Osteocyte (in vitro differentiated cells): ENCODE measurements around the gene USF2. TPM values are rescaled to one million over a fixed set of nuclear protein-coding genes. Genes with fewer than 3 reads are reported as not detected.

Experiments used
- DNase-seq: peaks from one replicate; pipeline ENCODE4 v3.0.0; 2021; ENCODE audit warnings: mixed read lengths; ENCODE audit not compliant: unreplicated experiment; ENCODE audit errors: extremely low spot score
- H3K27ac Mint-ChIP-seq: one replicate; pipeline ENCODE4 v1.8.0; 2021; ENCODE audit warnings: mild to moderate bottlenecking, mixed read lengths; ENCODE audit not compliant: unreplicated experiment
- H3K27me3 Mint-ChIP-seq: one replicate; pipeline ENCODE4 v1.8.0; 2021; ENCODE audit warnings: mixed read lengths; ENCODE audit not compliant: unreplicated experiment
- H3K36me3 Mint-ChIP-seq: one replicate; pipeline ENCODE4 v1.8.0; 2021; ENCODE audit warnings: mixed read lengths; ENCODE audit not compliant: unreplicated experiment
- H3K4me1 Mint-ChIP-seq: one replicate; pipeline ENCODE4 v1.8.0; 2021; ENCODE audit warnings: mixed read lengths; ENCODE audit not compliant: unreplicated experiment
- H3K4me3 Mint-ChIP-seq: one replicate; pipeline ENCODE4 v1.8.0; 2021; ENCODE audit warnings: mild to moderate bottlenecking, moderate library complexity, mixed read lengths; ENCODE audit not compliant: unreplicated experiment
- H3K9me3 Mint-ChIP-seq: one replicate; pipeline ENCODE4 v1.8.0; 2021; ENCODE audit warnings: mixed read lengths; ENCODE audit not compliant: unreplicated experiment
- total RNA-seq: library from RNA; stranded (reverse); gene quantifications from 2 replicates; pipeline ENCODE4 v1.2.1, GENCODE V29; 2021
- TF ChIP-seq, protein P1 (sequence below): fragments of 200-600 bp; sonication (generic); IDR thresholded peaks from 2 replicates; pipeline ENCODE4 v1.5.0; 2021; ENCODE audit warnings: antibody characterized with exemption, mild to moderate bottlenecking, moderate library complexity

Gene USF2
- total RNA-seq, 1 donor from 2014 or later = 112 TPM

DNA sequence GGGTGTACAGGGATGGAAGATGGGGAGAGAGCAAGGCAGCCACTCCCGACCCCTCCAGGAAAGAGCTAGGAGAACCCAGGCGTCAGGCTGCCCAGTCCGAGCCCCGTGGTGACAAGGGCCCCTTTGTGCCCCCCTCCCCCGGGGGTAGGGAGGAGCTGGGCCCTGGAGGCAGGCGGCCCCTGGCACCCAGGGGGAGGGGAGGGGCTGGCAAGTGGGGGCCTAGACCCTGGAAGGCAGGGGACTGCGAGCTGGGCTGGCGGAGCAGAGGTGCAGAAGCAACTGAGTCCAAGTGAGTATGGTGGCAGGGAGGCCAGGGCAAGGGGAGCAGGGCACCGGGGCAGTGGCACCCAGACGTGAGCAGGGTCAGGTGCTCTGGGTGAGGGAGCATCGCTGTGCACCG is 23.2 kb downstream of the USF2 start, which contains the start of gene MAG:
TSS of gene MAG (plus strand) at position 246 of the 400 bp plus-strand sequence. CDS start 3,248 bp downstream, outside the sequence.
- no peak within 1 kb of the TSS for H3K27ac Mint-ChIP-seq
- TF ChIP-seq, protein P1, sequence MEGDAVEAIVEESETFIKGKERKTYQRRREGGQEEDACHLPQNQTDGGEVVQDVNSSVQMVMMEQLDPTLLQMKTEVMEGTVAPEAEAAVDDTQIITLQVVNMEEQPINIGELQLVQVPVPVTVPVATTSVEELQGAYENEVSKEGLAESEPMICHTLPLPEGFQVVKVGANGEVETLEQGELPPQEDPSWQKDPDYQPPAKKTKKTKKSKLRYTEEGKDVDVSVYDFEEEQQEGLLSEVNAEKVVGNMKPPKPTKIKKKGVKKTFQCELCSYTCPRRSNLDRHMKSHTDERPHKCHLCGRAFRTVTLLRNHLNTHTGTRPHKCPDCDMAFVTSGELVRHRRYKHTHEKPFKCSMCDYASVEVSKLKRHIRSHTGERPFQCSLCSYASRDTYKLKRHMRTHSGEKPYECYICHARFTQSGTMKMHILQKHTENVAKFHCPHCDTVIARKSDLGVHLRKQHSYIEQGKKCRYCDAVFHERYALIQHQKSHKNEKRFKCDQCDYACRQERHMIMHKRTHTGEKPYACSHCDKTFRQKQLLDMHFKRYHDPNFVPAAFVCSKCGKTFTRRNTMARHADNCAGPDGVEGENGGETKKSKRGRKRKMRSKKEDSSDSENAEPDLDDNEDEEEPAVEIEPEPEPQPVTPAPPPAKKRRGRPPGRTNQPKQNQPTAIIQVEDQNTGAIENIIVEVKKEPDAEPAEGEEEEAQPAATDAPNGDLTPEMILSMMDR = no peak
- H3K4me3 Mint-ChIP-seq = no peak within 1 kb of the TSS
- H3K4me1 Mint-ChIP-seq = no peaks in the 10 kb centered on the region
- no peaks in the 10 kb centered on the region for H3K36me3 Mint-ChIP-seq
- no peaks in the 10 kb centered on the region for H3K9me3 Mint-ChIP-seq
- peaks cover 14% of the 10 kb centered on the region for H3K27me3 Mint-ChIP-seq
- DNase-seq = no peak

DNA sequence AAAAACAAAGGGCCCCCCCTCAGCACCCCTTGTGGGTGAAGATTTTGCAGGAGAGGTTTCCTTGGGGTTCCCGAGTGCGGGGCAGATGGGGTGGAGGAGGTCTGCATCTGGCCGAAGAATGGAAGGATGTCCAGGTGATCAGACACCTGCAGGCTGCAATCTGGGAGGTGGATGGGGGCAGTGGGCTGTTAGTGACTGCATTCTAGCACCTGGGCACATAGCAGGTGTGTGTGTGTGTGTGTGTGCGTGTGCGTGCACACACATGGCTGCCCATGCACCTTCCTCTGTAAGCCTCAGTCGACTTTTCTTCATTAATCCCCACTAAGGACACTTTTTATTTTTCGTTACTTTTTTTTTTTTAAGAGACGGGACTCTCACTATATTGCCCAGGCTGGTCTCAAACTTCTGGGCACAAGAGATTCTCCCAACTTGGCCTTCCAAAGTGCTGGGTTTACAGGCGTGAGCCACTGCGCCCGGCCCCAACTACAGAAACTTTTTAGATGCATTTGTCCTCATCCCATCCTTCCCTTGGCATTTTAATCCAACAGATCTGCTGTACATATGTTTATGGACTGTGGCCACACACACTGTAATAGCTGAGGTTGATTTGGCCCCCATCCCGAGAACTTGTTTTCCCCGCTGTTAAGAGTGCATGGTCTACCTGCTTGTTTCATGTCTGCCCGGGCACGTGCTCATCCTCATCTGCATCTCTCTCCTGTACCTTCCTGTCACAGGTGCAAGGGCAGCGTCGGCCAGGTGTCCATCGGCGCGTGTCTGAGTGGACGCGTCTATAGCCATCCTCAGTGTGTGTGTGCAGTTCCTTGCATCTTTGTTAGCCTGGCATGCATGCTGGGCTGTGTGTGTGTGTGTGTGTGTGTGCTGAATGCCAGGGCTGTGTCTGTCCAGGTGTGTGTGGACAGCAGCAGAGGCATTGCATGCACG is 23.9 kb downstream of the USF2 start:
- Mint-ChIP-seq H3K27ac (no peak overlapping the region), H3K36me3 (no peaks in the 10 kb centered on the region)

DNA sequence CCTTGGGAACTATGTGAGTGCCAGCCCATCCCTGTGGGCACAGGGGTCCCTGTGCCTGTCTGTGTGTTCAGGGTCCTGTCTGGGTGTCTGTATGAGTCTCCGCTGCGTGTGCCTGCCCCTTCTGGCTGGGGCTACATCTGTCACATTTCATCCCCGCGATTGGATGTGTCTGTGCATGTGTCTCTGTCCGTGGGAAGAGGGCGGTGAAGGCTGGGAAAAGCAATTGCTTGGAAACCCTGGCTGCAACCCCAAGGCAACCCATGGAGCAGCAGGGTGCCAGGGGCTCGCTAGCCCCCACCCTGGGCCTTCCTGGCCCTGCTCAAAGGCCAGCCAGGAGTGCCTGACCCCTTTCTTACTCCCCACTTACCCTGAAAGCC is 24.6 kb downstream of the USF2 start:
- DNase-seq = no peak
- TF ChIP-seq, protein P1 = no peak
- H3K36me3 Mint-ChIP-seq = no peaks in the 10 kb centered on the region
- no peak overlapping the region for H3K27ac Mint-ChIP-seq
- no peaks in the 10 kb centered on the region for H3K9me3 Mint-ChIP-seq
- H3K27me3 Mint-ChIP-seq = peaks cover 14% of the 10 kb centered on the region
- no peaks in the 10 kb centered on the region for H3K4me1 Mint-ChIP-seq
- H3K4me3 Mint-ChIP-seq = no peak overlapping the region

More for the DNA sequence above, 23.9 kb downstream of the USF2 start:
- no peaks in the 10 kb centered on the region for H3K9me3 Mint-ChIP-seq
- H3K27me3 Mint-ChIP-seq = peaks cover 14% of the 10 kb centered on the region
- no peaks in the 10 kb centered on the region for H3K4me1 Mint-ChIP-seq
- DNase-seq = no peak
- TF ChIP-seq, protein P1 = no peak
- no peak overlapping the region for H3K4me3 Mint-ChIP-seq

- H3K9me3 Mint-ChIP-seq = no peaks in the 10 kb centered on the region
- peaks cover 14% of the 10 kb centered on the region for H3K27me3 Mint-ChIP-seq
- H3K27ac Mint-ChIP-seq = no peak overlapping the region
- H3K4me1 Mint-ChIP-seq = no peaks in the 10 kb centered on the region
- TF ChIP-seq, protein P1 = no peak
- no peak overlapping the region for H3K4me3 Mint-ChIP-seq
- DNase-seq = no peak
- no peaks in the 10 kb centered on the region for H3K36me3 Mint-ChIP-seq
These were observed 25.0 kb downstream of the USF2 start for GRCh38 chr19:35293808-35294207.

GRCh38 chr19:35294328-35294727 is 25.6 kb downstream of the USF2 start:
- H3K27ac Mint-ChIP-seq = no peak overlapping the region
- no peak overlapping the region for H3K4me3 Mint-ChIP-seq
- no peaks in the 10 kb centered on the region for H3K36me3 Mint-ChIP-seq
- H3K4me1 Mint-ChIP-seq = no peaks in the 10 kb centered on the region
- peaks cover 14% of the 10 kb centered on the region for H3K27me3 Mint-ChIP-seq
- H3K9me3 Mint-ChIP-seq = no peaks in the 10 kb centered on the region
- TF ChIP-seq, protein P1 = no peak
- no peak for DNase-seq
